ENCODE results near the gene MPZL3. TPM values are rescaled to one million over a fixed set of nuclear protein-coding genes. Genes with fewer than 3 reads are reported as not detected.

MPZL3 gene
- total RNA-seq, 1 donor from 2014 or later, result 49.5 TPM

- H3K27me3 Mint-ChIP-seq (ENCODE audit: low read depth), result no peaks in the 10 kb centered on the region
- H3K9me3 Mint-ChIP-seq, result no peaks in the 10 kb centered on the region
- peak overlapping the region; percentile 84 for H3K27ac Mint-ChIP-seq
- intact Hi-C loops (cut with micrococcal nuclease), result loop anchor here (1.0 kb wide), 1 partner anchor 22 kb away; no protein-coding TSS in a partner anchor
- H3K36me3 Mint-ChIP-seq (ENCODE audit: low read depth), result peaks cover 65% of the 10 kb centered on the region
- peaks cover 81% of the 10 kb centered on the region for H3K4me1 Mint-ChIP-seq (ENCODE audit: low read depth)
- peak overlapping the region; percentile 78 for H3K4me3 Mint-ChIP-seq (ENCODE audit: low read depth)
- no peak for DNase-seq (ENCODE audit: low spot score)
Observed at GRCh38 chr11:118238929-118239328, 13.2 kb downstream of the MPZL3 start.

- intact Hi-C loops (cut with micrococcal nuclease), result no loop called here
- peak overlapping the region; percentile 78 for H3K4me3 Mint-ChIP-seq (ENCODE audit: low read depth)
Observed at GRCh38 chr11:118238421-118238820, 13.7 kb downstream of the MPZL3 start.

DNA sequence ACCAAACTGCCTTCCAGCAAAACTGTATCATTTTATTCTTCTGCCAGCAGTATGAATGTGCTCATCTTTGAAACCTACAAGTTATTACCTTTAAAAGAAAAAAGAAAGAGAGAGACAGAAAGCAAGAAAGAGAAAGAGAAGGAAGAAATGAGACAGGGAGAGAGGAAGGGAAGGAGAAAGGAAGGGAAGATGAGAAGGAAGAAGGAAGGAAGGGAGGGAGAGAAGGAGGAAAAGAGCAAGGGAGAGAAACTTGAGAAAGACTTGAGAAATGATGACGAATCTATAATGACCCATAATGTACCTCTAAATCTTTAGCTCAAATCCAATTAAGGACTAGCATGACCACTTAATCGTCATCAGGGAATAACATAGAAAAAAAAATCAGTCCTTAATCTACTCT is 16.0 kb downstream of the MPZL3 start:
- Mint-ChIP-seq H3K27me3 (ENCODE audit: low read depth) (no peaks in the 10 kb centered on the region), H3K27ac (peak overlapping the region; percentile 36), H3K36me3 (ENCODE audit: low read depth) (peaks cover 51% of the 10 kb centered on the region), H3K4me1 (ENCODE audit: low read depth) (peaks cover 72% of the 10 kb centered on the region), H3K9me3 (no peaks in the 10 kb centered on the region), H3K4me3 (ENCODE audit: low read depth) (no peak overlapping the region)
- intact Hi-C loops (cut with micrococcal nuclease), result no loop called here
- no peak for DNase-seq (ENCODE audit: low spot score)

More at GRCh38 chr11:118238421-118238820, 13.7 kb downstream of the MPZL3 start:
- Mint-ChIP-seq H3K27ac (peak overlapping the region; percentile 84), H3K27me3 (ENCODE audit: low read depth) (no peaks in the 10 kb centered on the region), H3K4me1 (ENCODE audit: low read depth) (peaks cover 83% of the 10 kb centered on the region), H3K36me3 (ENCODE audit: low read depth) (peaks cover 62% of the 10 kb centered on the region), H3K9me3 (no peaks in the 10 kb centered on the region)
- DNase-seq (ENCODE audit: low spot score), result no peak

- Mint-ChIP-seq H3K36me3 (ENCODE audit: low read depth) (peaks cover 37% of the 10 kb centered on the region), H3K4me3 (ENCODE audit: low read depth) (no peak overlapping the region), H3K4me1 (ENCODE audit: low read depth) (peaks cover 60% of the 10 kb centered on the region), H3K27ac (peak overlapping the region; percentile 44), H3K27me3 (ENCODE audit: low read depth) (no peaks in the 10 kb centered on the region), H3K9me3 (no peaks in the 10 kb centered on the region)
- intact Hi-C loops (cut with micrococcal nuclease), result no loop called here
- DNase-seq (ENCODE audit: low spot score), result no peak
Observed at GRCh38 chr11:118234833-118235232, 17.3 kb downstream of the MPZL3 start.

- H3K4me3 Mint-ChIP-seq (ENCODE audit: low read depth), result no peak overlapping the region
- intact Hi-C loops (cut with micrococcal nuclease), result loop anchor here (2.0 kb wide), 1 partner anchor 17 kb away; no protein-coding TSS in a partner anchor
- DNase-seq (ENCODE audit: low spot score), result no peak
- peak overlapping the region; percentile 75 for H3K27ac Mint-ChIP-seq
- peaks cover 30% of the 10 kb centered on the region for H3K36me3 Mint-ChIP-seq (ENCODE audit: low read depth)
- no peaks in the 10 kb centered on the region for H3K27me3 Mint-ChIP-seq (ENCODE audit: low read depth)
- peaks cover 53% of the 10 kb centered on the region for H3K4me1 Mint-ChIP-seq (ENCODE audit: low read depth)
- H3K9me3 Mint-ChIP-seq, result no peaks in the 10 kb centered on the region
Observed at GRCh38 chr11:118233850-118234249, 18.3 kb downstream of the MPZL3 start.

DNA sequence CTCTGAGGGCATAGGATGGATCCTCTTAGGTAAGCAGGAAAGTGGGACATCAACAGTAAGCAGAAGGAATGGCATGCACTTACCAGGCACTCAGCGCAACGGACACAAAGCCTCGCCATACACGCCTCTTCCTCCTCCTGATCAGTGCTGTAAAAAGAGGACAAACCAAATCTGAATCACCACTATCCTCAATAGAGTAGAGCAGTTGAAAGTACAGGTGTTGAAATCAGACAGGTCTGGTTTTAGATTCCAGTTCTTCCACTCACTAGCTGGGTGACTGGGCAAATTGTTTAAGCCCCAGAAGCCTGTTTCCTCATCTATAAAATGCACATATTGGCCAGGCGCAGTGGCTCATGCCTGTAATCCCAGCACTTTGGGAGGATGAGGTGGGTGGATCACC is 18.8 kb downstream of the MPZL3 start:
- intact Hi-C loops (cut with micrococcal nuclease), result loop anchor here (2.0 kb wide), 1 partner anchor 17 kb away; no protein-coding TSS in a partner anchor
- DNase-seq (ENCODE audit: low spot score), result no peak
- Mint-ChIP-seq H3K9me3 (no peaks in the 10 kb centered on the region), H3K27me3 (ENCODE audit: low read depth) (no peaks in the 10 kb centered on the region), H3K4me3 (ENCODE audit: low read depth) (no peak overlapping the region), H3K4me1 (ENCODE audit: low read depth) (peaks cover 52% of the 10 kb centered on the region), H3K36me3 (ENCODE audit: low read depth) (peaks cover 28% of the 10 kb centered on the region), H3K27ac (peak overlapping the region; percentile 75)

DNA sequence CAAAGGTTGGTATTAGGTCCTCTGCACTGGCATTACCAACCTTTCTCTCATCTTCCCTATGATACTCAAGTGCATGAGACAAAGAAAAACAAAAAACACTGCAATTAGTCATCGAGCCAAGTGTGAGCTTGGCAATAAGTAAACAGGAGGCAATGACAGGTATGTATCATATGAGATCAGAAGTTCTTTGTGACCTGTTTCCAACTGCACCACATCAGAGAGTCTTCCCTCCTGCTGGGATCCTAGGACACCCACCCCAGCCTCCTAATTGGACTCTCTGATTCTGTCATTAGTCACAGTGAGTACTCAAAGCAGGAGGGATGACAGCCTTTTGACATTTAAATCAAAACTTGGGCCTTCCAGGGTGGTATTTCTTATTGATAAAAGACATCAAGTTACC is 19.5 kb downstream of the MPZL3 start:
- no peaks in the 10 kb centered on the region for H3K9me3 Mint-ChIP-seq
- peak overlapping the region; percentile 75 for H3K27ac Mint-ChIP-seq
- no peak for DNase-seq (ENCODE audit: low spot score)
- H3K36me3 Mint-ChIP-seq (ENCODE audit: low read depth), result peaks cover 29% of the 10 kb centered on the region
- no peaks in the 10 kb centered on the region for H3K27me3 Mint-ChIP-seq (ENCODE audit: low read depth)
- H3K4me1 Mint-ChIP-seq (ENCODE audit: low read depth), result peaks cover 55% of the 10 kb centered on the region
- H3K4me3 Mint-ChIP-seq (ENCODE audit: low read depth), result no peak overlapping the region
- intact Hi-C loops (cut with micrococcal nuclease), result loop anchor here (1.0 to 2.0 kb wide), 2 partner anchors 9 to 16 kb away; no protein-coding TSS in a partner anchor

GRCh38 chr11:118231461-118231860 is 20.7 kb downstream of the MPZL3 start:
- intact Hi-C loops (cut with micrococcal nuclease), result no loop called here
- Mint-ChIP-seq H3K36me3 (ENCODE audit: low read depth) (peaks cover 27% of the 10 kb centered on the region), H3K27ac (no peak overlapping the region), H3K4me3 (ENCODE audit: low read depth) (no peak overlapping the region), H3K4me1 (ENCODE audit: low read depth) (peaks cover 58% of the 10 kb centered on the region), H3K27me3 (ENCODE audit: low read depth) (no peaks in the 10 kb centered on the region), H3K9me3 (no peaks in the 10 kb centered on the region)
- DNase-seq (ENCODE audit: low spot score), result no peak

DNA sequence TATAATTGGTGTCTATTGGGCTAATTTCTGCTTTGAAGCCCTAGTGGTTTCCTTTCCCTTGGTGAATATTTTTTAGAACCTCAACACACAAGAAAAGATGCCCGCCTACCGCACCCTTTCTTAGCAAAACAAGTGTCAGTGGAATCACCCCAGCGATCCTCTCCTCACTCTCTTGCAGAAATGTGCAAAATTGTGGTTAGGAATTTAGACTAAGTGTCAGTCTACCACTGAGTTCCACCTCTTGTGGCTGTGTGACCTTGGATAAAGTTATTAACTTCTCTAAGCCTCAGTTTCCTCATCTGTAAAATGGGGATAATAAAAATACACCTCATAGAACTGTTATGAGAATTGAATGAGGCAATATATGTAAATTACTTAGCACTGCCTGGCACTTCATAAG is 22.1 kb downstream of the MPZL3 start:
- no peak overlapping the region for H3K4me3 Mint-ChIP-seq (ENCODE audit: low read depth)
- intact Hi-C loops (cut with micrococcal nuclease), result no loop called here
- no peaks in the 10 kb centered on the region for H3K9me3 Mint-ChIP-seq
- peaks cover 33% of the 10 kb centered on the region for H3K36me3 Mint-ChIP-seq (ENCODE audit: low read depth)
- H3K27me3 Mint-ChIP-seq (ENCODE audit: low read depth), result no peaks in the 10 kb centered on the region
- peaks cover 57% of the 10 kb centered on the region for H3K4me1 Mint-ChIP-seq (ENCODE audit: low read depth)
- DNase-seq (ENCODE audit: low spot score), result no peak
- H3K27ac Mint-ChIP-seq, result no peak overlapping the region

DNA sequence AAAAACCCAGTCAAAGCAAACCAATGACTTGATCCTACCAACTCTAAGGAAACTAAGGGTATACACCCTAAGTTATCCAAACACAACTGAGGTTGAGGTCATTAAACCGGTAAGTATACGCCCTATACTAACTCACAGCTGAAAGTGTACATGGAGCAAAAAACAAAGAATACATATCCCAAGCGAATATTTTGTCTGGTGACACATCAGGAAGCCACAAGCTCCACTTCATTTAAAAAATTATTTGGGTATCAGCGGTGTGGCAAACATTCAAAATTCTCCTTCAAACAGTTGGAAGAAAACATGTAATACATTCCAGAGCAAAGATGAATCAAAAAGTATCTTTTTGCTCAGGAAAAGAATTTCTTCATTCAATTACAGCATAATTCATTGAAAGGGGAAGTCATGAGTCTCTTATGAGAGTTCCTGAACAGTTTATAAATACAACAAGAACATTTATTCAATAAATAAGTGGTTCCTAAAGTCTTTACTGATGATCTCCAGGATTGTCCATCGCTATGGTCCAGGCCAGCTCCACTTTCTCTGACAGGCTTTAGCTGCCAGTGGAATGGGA is 22.8 kb downstream of the MPZL3 start:
- Mint-ChIP-seq H3K4me3 (ENCODE audit: low read depth) (peak overlapping the region; percentile 31), H3K9me3 (no peaks in the 10 kb centered on the region), H3K36me3 (ENCODE audit: low read depth) (peaks cover 40% of the 10 kb centered on the region), H3K27me3 (ENCODE audit: low read depth) (no peaks in the 10 kb centered on the region), H3K27ac (peak overlapping the region; percentile 95), H3K4me1 (ENCODE audit: low read depth) (peaks cover 57% of the 10 kb centered on the region)
- DNase-seq (ENCODE audit: low spot score), result no peak
- intact Hi-C loops (cut with micrococcal nuclease), result loop anchor here (5.0 kb wide), 1 partner anchor 242 kb away; the partner anchor contains the start of gene IL10RA

GRCh38 chr11:118227865-118228785 is 24.0 kb downstream of the MPZL3 start:
- intact Hi-C loops (cut with micrococcal nuclease), result loop anchor here (1.0 to 5.0 kb wide), 4 partner anchors 11 to 241 kb away; partner anchors contain the start of gene IL10RA
- DNase-seq (ENCODE audit: low spot score), result peak; percentile 47
- H3K27ac Mint-ChIP-seq, result peak overlapping the region; percentile 95
- H3K9me3 Mint-ChIP-seq, result no peaks in the 10 kb centered on the region
- peaks cover 52% of the 10 kb centered on the region for H3K4me1 Mint-ChIP-seq (ENCODE audit: low read depth)
- H3K4me3 Mint-ChIP-seq (ENCODE audit: low read depth), result peak overlapping the region; percentile 67
- H3K36me3 Mint-ChIP-seq (ENCODE audit: low read depth), result peaks cover 50% of the 10 kb centered on the region
- no peaks in the 10 kb centered on the region for H3K27me3 Mint-ChIP-seq (ENCODE audit: low read depth)

DNA sequence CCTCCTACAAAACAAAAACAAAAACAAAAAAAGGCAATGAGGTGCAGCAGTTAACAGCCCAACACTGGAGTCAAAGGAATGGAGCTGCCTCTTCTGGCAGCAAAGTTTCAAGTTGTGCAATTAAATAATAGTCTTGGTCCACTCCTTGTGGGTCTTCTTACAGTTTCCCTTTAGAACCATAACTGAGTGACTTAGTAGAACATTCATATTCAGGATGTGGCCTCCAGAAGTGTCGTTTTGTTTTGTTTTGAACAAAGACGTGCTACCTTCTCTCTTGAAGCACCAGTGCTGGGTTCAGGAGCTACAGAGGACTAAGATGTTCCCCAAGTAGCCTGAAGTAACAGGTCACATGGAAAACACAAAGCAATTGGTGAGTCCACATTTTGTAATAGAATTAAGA is 25.4 kb downstream of the MPZL3 start:
- Mint-ChIP-seq H3K27me3 (ENCODE audit: low read depth) (no peaks in the 10 kb centered on the region), H3K9me3 (no peaks in the 10 kb centered on the region), H3K4me1 (ENCODE audit: low read depth) (peaks cover 52% of the 10 kb centered on the region), H3K4me3 (ENCODE audit: low read depth) (peak overlapping the region; percentile 45), H3K27ac (peak overlapping the region; percentile 95), H3K36me3 (ENCODE audit: low read depth) (peaks cover 62% of the 10 kb centered on the region)
- no peak for DNase-seq (ENCODE audit: low spot score)
- intact Hi-C loops (cut with micrococcal nuclease), result loop anchor here (5.0 kb wide), 1 partner anchor 239 kb away; the partner anchor contains the start of gene IL10RA

Measured in activated T-helper 2 cell treated with anti-CD3 and anti-CD28 coated beads, Interferon-gamma antibody, Interleukin-2, Interleukin-4, amounts not matched to agents 10 μg/mL and 5 μg/mL and 100 μg/mL, durations not matched to agents 14 hours and 24 hours and 36 hours (primary cell).